Mesenchymal stem cell (in vitro differentiated cells and primary cell): ENCODE results near the gene THAP11.

Experiments used
- DNase-seq: peaks from one replicate; pipeline ENCODE4 v3.0.0-alpha.2; 2013
- H2AFZ ChIP-seq: one replicate; pipeline ENCODE4 v1.6.1; 2013; ENCODE audit warnings: low read depth, mild to moderate bottlenecking, control low read depth, inconsistent platforms, low read length, moderate library complexity
- H2AK5ac ChIP-seq: 2 replicates; pipeline ENCODE4 v1.6.1; 2013; ENCODE audit warnings: low read length, moderate library complexity, mild to moderate bottlenecking, inconsistent platforms; ENCODE audit not compliant: severe bottlenecking
- H2BK120ac ChIP-seq: one replicate; pipeline ENCODE4 v1.6.1; 2013; ENCODE audit warnings: low read depth, mild to moderate bottlenecking, inconsistent platforms, low read length, moderate library complexity
- H2BK12ac ChIP-seq, 2 experiments: one replicate each; pipeline ENCODE4 v1.6.1; 2013; ENCODE audit warnings: inconsistent platforms in 2 of 2, low read length in 2 of 2, mild to moderate bottlenecking in 2 of 2, moderate library complexity in 2 of 2, control low read depth in 1 of 2
- H2BK15ac ChIP-seq: one replicate; pipeline ENCODE4 v1.6.1; 2013; ENCODE audit warnings: mild to moderate bottlenecking, low read depth, inconsistent platforms; ENCODE audit not compliant: poor library complexity, severe bottlenecking
- H2BK5ac ChIP-seq: 2 replicates; pipeline ENCODE4 v1.6.1; 2013; ENCODE audit warnings: low read depth, mild to moderate bottlenecking, low read length, control low read depth, inconsistent platforms; ENCODE audit not compliant: poor library complexity, severe bottlenecking
- H3K14ac ChIP-seq, 2 experiments: one replicate each; pipeline ENCODE4 v1.6.1; 2013; ENCODE audit warnings: inconsistent platforms in 2 of 2, low read length in 2 of 2, control low read depth in 1 of 2, mild to moderate bottlenecking in 1 of 2, moderate library complexity in 1 of 2
- H3K18ac ChIP-seq, 2 experiments: one replicate each; pipeline ENCODE4 v1.6.1; 2013; ENCODE audit warnings: inconsistent platforms in 2 of 2, low read length in 2 of 2, control low read depth in 1 of 2, low read depth in 1 of 2, mild to moderate bottlenecking in 1 of 2
- H3K23ac ChIP-seq, 2 experiments: one replicate each; pipeline ENCODE4 v1.6.1; 2013; ENCODE audit warnings: inconsistent platforms in 2 of 2, low read length in 2 of 2, mild to moderate bottlenecking in 2 of 2, moderate library complexity in 2 of 2, control low read depth in 1 of 2
- H3K27ac ChIP-seq: 2 replicates; pipeline ENCODE4 v1.5.1; 2013; ENCODE audit warnings: mild to moderate bottlenecking, moderate library complexity, low read length, control low read depth, inconsistent platforms; ENCODE audit not compliant: poor library complexity, severe bottlenecking
- H3K27me3 ChIP-seq, 2 experiments: 2 replicates each; pipeline versions ENCODE4 v1.6.1 to v1.7.0; 2013; ENCODE audit warnings: low read length in 2 of 2, mild to moderate bottlenecking in 2 of 2, moderate library complexity in 2 of 2, control low read depth in 1 of 2, inconsistent platforms in 1 of 2; ENCODE audit not compliant: control insufficient read depth in 1 of 2, insufficient read depth in 1 of 2
- H3K36me3 ChIP-seq, 2 experiments: 2 replicates each; pipeline versions ENCODE4 v1.6.1 to v1.7.0; 2013; ENCODE audit warnings: low read length in 2 of 2, control low read depth in 1 of 2, inconsistent platforms in 1 of 2, low read depth in 1 of 2, mild to moderate bottlenecking in 1 of 2; ENCODE audit not compliant: insufficient read depth in 2 of 2, control insufficient read depth in 1 of 2
- H3K4ac ChIP-seq, 2 experiments: one replicate each; pipeline ENCODE4 v1.6.1; 2013; ENCODE audit warnings: inconsistent platforms in 2 of 2, low read length in 2 of 2, mild to moderate bottlenecking in 2 of 2, moderate library complexity in 2 of 2, control low read depth in 1 of 2, low read depth in 1 of 2
- H3K4me1 ChIP-seq: 2 replicates; pipeline ENCODE4 v1.6.1; 2013; ENCODE audit warnings: low read depth, low read length, control low read depth; ENCODE audit not compliant: control insufficient read depth, insufficient read depth
- H3K4me2 ChIP-seq: 2 replicates; pipeline ENCODE4 v1.6.1; 2013; ENCODE audit warnings: low read length, mild to moderate bottlenecking, inconsistent platforms; ENCODE audit not compliant: poor library complexity, severe bottlenecking
- H3K4me3 ChIP-seq, 2 experiments: 2 replicates each; pipeline versions ENCODE4 v1.5.1 to v1.7.0; 2013; ENCODE audit warnings: low read length in 2 of 2, mild to moderate bottlenecking in 2 of 2, control low read depth in 1 of 2, low read depth in 1 of 2; ENCODE audit not compliant: insufficient read depth in 1 of 2
- H3K79me1 ChIP-seq: replicated peaks from 2 replicates; pipeline ENCODE4 v1.6.1; 2013; ENCODE audit warnings: mild to moderate bottlenecking, control low read depth, low read length, inconsistent platforms; ENCODE audit not compliant: poor library complexity, severe bottlenecking
- H3K9ac ChIP-seq: 2 replicates; pipeline ENCODE4 v1.7.0; 2013; ENCODE audit warnings: mild to moderate bottlenecking, low read length, moderate library complexity
- H3K9me3 ChIP-seq: 2 replicates; pipeline ENCODE4 v1.7.0; 2013; ENCODE audit warnings: mild to moderate bottlenecking, low read length; ENCODE audit not compliant: control insufficient read depth
- H4K8ac ChIP-seq: one replicate; pipeline ENCODE4 v1.6.1; 2013; ENCODE audit warnings: inconsistent platforms, mild to moderate bottlenecking, low read length, moderate library complexity
- H4K91ac ChIP-seq: one replicate; pipeline ENCODE4 v1.6.1; 2013; ENCODE audit warnings: mild to moderate bottlenecking, low read length, inconsistent platforms
- WGBS: methylation state at CpG from one replicate; pipeline ENCODE4 v1.1.7; 2013; ENCODE audit warnings: mixed read lengths; 5-methylcytosine and 5-hydroxymethylcytosine counted together

Gene THAP11

DNA sequence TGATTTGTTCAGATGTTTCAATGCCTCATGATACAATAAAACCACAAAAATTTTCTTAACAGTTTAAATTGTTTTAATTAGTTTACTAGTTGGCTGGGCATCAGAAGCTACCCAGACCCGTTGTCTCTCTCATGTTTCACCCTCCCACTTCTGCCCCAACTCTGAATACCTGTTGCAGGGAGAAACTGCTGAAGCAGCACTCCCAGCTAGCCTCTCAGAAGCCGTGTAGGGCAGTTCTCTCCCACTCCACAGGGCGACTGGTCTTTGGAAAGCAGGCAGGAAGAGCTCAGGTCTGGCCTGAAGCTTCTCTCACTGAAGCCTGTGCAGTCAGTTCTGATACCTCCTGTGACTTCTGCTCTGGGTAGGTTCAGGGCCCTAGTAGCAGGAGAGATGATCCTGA, 29.1 kb downstream of the THAP11 start:
- Histone ChIP-seq H2BK120ac (no peak overlapping the region), H3K4me3 (no peak overlapping the region), H3K9ac (no peak overlapping the region), H2BK12ac (no peak overlapping the region), H3K27me3 (no peaks in the 10 kb centered on the region), H3K4ac (no peak overlapping the region), H3K9me3 (no peaks in the 10 kb centered on the region), H3K18ac (no peak overlapping the region), H2BK5ac (no peak overlapping the region), H3K36me3 (peaks cover 57 to 61% of the 10 kb centered on the region in 2 experiments), H3K14ac (no peak overlapping the region), H3K4me1 (peaks cover 16% of the 10 kb centered on the region), H2AK5ac (no peak overlapping the region), H3K27ac (no peak overlapping the region), H3K23ac (no peak overlapping the region), H2AFZ (no peak overlapping the region), H3K79me1 (peaks cover 26% of the 10 kb centered on the region), H4K8ac (no peak overlapping the region), H4K91ac (no peak overlapping the region), H2BK15ac (no peak overlapping the region), H3K4me2 (no peak overlapping the region)
- 75% methylated on average over 3 of the region's 3 CpGs for WGBS
- DNase-seq = no peak

DNA sequence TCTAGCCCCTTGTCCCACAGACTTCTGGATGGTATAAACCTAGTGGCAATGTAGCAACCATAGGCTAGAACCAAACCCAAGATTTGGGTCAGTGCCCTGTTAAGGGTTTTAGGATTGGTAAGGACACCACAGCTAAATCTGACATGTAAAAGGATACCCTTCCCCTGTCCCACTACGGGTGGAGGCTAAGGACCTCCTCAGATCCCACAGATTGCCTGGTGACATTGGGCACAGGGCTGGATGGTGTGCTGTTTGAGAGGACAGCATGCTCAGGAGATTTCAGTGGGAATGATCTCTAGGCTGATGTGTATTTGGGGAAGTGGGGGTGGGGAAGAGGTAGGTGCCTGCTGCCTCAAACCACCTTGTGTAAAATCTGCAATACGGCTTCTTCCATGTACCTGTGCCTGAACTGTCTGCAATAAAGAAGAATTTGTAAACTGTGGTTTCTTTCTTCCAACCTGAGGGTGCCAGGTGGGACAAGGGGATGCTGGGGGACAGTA, 30.1 kb downstream of the THAP11 start:
- Histone ChIP-seq H3K14ac (no peak overlapping the region), H2BK12ac (no peak overlapping the region), H3K23ac (no peak overlapping the region), H3K27ac (peak overlapping the region; percentile 56), H3K4me1 (peaks cover 16% of the 10 kb centered on the region), H2AFZ (no peak overlapping the region), H2BK5ac (no peak overlapping the region), H3K27me3 (no peaks in the 10 kb centered on the region), H3K79me1 (peaks cover 35% of the 10 kb centered on the region), H3K9me3 (no peaks in the 10 kb centered on the region), H3K36me3 (peaks cover 60 to 63% of the 10 kb centered on the region in 2 experiments), H3K9ac (peak overlapping the region; percentile 98), H3K4me2 (no peak overlapping the region), H3K18ac (peak overlapping the region in 1 of 2 experiments; percentile 17), H4K8ac (peak overlapping the region; percentile 91), H2BK120ac (no peak overlapping the region), H3K4ac (no peak overlapping the region), H4K91ac (no peak overlapping the region), H2AK5ac (no peak overlapping the region), H2BK15ac (no peak overlapping the region), H3K4me3 (peak overlapping the region in 1 of 2 experiments; percentile 98)
- 89% methylated on average over 2 of the region's 2 CpGs for WGBS
- no peak for DNase-seq

DNA sequence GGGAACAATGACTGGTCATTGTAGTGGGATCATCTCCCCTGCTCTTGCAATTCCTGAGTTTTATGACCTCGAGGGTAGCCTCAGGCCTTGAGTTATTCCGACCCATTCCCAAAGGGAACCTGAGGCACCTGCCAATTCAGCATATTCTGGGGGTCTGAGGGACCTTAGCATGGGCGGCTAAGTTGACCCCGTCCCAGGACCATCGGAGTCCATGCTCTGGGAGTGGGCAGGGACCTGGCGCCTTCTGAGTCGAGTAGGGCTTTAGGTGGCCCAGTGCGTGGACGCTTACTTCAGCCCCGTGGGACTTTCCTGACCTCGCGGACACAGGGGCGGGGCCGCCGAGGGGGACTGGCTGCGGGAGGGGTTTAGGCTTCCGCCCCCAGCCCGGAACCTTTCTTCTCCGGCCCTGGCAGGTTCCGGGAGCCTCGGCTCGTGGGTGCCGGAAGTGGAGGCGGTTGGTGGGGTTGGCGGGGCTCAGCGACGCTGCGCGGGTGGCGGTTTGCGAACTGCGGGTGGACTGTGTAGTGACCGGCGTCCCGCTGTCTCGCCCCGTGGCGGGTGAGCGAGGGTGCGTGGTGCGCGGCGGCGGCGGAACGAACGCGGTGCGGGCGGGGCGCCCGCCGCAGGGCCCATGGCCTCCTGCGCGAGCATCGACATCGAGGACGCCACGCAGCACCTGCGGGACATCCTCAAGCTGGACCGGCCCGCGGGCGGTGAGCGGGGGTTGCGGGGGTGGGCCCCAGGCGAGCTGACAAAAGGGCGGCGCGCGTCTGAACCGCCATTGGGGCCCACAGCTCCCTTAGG, 30.7 kb downstream of the THAP11 start, which contains the start of gene EDC4:
Gene EDC4, plus strand, starts transcription at position 422 of the 804 bp plus-strand sequence. Its CDS starts 210 bp downstream, at position 632.
- peak within 1 kb of the TSS; percentile 51 for H2BK120ac ChIP-seq
- H2BK15ac ChIP-seq = no peak within 1 kb of the TSS
- H3K27ac ChIP-seq = peak within 1 kb of the TSS; percentile 56
- H2BK5ac ChIP-seq = no peak within 1 kb of the TSS
- H2AK5ac ChIP-seq = peak within 1 kb of the TSS; percentile 34
- H3K4me2 ChIP-seq = peak within 1 kb of the TSS; percentile 86
- peaks cover 16% of the 10 kb centered on the region for H3K4me1 ChIP-seq
- H2BK12ac ChIP-seq = peak within 1 kb of the TSS in 1 of 2 experiments; percentile 19
- peak within 1 kb of the TSS; percentile 98 for H3K9ac ChIP-seq
- H3K36me3 ChIP-seq = peaks cover 60 to 64% of the 10 kb centered on the region in 2 experiments
- peak within 1 kb of the TSS; percentile 77 to 96 for H3K18ac ChIP-seq
- H3K14ac ChIP-seq = peak within 1 kb of the TSS in 1 of 2 experiments; percentile 94
- peak within 1 kb of the TSS; percentile 90 for H2AFZ ChIP-seq
- H3K4ac ChIP-seq = peak within 1 kb of the TSS; percentile 15 to 71
- peak; percentile 87 for DNase-seq
- H3K4me3 ChIP-seq = peak within 1 kb of the TSS; percentile 91 to 98
- WGBS = 6% methylated on average over 48 of the region's 72 CpGs
- peak within 1 kb of the TSS; percentile 91 for H4K8ac ChIP-seq
- peak within 1 kb of the TSS; percentile 52 for H4K91ac ChIP-seq
- peaks cover 37% of the 10 kb centered on the region for H3K79me1 ChIP-seq
- no peaks in the 10 kb centered on the region for H3K9me3 ChIP-seq
- H3K27me3 ChIP-seq = no peaks in the 10 kb centered on the region
- H3K23ac ChIP-seq = peak within 1 kb of the TSS in 1 of 2 experiments; percentile 29
